Measurements from ENCODE around the gene COPS2.

DNA sequence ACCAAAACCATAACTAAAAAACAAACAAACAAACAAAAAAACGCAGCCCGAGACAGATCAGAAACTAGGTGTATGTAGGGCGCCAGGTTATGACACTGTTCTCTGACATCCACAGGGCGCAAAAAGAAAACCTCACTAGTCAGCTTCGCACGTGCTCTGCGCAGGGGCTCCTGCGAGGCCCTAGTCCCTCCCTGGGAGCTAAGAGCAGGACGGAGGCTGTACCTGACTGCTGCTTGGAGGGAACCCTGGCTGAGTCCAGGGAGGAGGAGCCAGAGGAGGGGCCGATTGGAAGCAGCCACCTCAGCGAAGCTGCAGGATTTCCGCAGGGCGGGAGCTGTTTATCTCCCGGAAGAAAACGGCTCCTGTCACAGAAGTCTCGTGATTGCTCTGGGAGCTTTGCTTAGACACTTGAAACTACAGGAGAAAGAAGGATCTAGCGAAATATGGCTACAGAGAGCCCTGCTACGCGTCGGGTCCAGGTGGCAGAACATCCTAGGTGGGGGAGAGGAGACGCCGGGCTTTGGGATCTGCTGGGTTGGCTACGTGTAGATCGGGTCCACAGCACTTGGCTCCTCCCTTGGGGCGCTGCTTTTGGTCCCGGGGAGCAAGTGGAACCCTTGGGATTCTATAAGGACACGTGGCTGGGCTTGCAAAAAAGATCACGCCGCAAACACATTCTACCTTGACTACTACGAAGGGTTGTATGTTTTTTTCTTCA, 14.6 kb upstream of the COPS2 start, which contains the start of gene GALK2:
- TF ChIP-seq POLR2AphosphoS5 (IDR thresholded peaks at IDR 0.05; ENCODE audit: low read depth, low read length) (peak; percentile 87), POLR2A (IDR thresholded peaks at IDR 0.05; ENCODE audit: low read depth, low read length) (peak; percentile 78)

Measured in GM12892 (cell line).